Measurements from ENCODE around the gene RASL10A.

Gene RASL10A

GRCh38 chr22:29268511-29269229 is 46.8 kb downstream of the RASL10A start:
- peak; percentile 13 for DNase-seq (ENCODE audit: low read depth)

- DNase-seq (ENCODE audit: low read depth), result peak; percentile 95
Observed at GRCh38 chr22:29267858-29268510, 47.5 kb downstream of the RASL10A start, which contains the start of the genes EWSR1 and RHBDD3. EWSR1 (plus strand) TSS chr22:29268268; CDS start chr22:29268337, 69 bp downstream. RHBDD3 (minus strand) TSS chr22:29267981; CDS start chr22:29265626, 2,355 bp downstream.

- DNase-seq (ENCODE audit: low read depth), result no peak
Observed at GRCh38 chr22:29267462-29267857, 48.0 kb downstream of the RASL10A start.

GRCh38 chr22:29266564-29267461 is 48.7 kb downstream of the RASL10A start:
- no peak for DNase-seq (ENCODE audit: low read depth)

- DNase-seq (ENCODE audit: low read depth), result no peak
Observed at GRCh38 chr22:29265929-29266328, 49.6 kb downstream of the RASL10A start.

GRCh38 chr22:29265305-29265704 is 50.2 kb downstream of the RASL10A start:
- no peak for DNase-seq (ENCODE audit: low read depth)

- no peak for DNase-seq (ENCODE audit: low read depth)
Observed at GRCh38 chr22:29263791-29264276, 51.7 kb downstream of the RASL10A start.

Data from stimulated activated CD8-positive, alpha-beta memory T cell treated with anti-CD3 and anti-CD28 coated beads, Interleukin-7, amount 100 ng/mL, for 24 hours (primary cell).